Measurements from ENCODE around the gene MAP2K4.
"Not testable (repeated sequence)": the region's sequence is repeated elsewhere in the genome, so short reads cannot be mapped to it uniquely, and the experiment has no call there.

The MAP2K4 gene

DNA sequence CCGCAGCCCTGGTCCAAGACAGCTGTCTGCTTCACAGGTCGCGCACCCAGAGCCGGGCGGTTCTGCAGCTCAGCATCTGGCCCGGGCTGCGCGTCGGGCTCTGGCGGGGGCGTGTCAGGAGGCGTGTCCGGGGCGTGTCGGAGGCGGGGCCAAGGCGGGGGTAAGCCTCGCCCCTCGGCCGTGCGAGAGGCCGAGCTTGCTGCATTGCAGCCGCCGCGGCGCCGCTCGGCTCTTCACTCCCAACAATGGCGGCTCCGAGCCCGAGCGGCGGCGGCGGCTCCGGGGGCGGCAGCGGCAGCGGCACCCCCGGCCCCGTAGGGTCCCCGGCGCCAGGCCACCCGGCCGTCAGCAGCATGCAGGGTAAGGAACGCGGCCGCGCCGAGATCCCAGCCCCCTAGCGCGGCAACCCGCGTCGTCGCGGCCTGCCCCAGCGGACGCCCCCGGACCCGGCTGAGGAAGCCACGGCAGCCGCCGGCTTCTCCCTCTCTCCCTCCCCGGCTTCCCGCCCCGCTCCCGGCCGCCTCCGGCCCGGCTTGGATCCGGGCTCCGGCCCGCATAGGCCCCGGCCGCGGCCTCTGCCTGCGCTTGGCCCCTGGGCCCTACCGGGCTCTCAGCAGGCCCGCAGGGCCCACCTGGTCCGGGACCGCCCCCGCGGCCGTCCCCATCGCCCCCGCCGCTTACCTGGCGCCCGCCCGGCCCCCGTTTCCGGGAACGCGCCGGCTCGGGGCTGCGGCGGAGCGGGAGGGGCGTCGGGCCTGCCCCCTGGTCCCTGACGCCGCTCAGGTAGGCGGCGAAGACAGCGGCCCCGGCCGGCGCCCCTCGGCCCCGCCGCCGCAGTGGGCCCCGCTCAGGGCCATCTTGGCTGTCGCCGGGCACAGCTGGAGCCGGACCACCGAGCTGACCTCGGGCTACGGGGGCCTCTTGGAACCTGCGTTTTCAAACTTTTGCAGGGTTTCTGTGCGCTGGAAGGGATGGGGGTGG lies at the start of gene MAP2K4:
TSS of gene MAP2K4 (plus strand) at position 236 of the 981 bp plus-strand sequence. CDS start at position 246, 10 bp downstream.
- peak; percentile 99 for DNase-seq (ENCODE audit: low spot score)

DNA sequence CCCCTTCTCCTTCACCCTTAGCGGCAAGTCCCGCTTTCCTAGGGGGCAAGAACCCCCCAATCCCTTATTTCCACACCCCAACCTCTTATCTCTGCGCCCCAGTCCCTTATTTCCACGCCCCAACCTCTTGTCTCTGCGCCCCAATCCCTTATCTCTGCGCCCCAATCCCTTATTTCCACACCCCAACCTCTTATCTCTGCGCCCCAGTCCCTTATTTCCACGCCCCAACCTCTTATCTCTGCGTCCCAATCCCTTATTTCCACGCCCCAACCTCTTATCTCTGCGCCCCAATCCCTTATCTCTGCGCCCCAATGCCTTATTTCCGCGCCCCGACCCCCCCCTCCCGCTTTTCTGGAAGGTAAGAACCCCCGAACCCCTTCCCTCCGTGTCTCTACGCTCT lies 47.9 kb upstream of the MAP2K4 start:
- DNase-seq (ENCODE audit: low spot score), result not testable (repeated sequence)

DNA sequence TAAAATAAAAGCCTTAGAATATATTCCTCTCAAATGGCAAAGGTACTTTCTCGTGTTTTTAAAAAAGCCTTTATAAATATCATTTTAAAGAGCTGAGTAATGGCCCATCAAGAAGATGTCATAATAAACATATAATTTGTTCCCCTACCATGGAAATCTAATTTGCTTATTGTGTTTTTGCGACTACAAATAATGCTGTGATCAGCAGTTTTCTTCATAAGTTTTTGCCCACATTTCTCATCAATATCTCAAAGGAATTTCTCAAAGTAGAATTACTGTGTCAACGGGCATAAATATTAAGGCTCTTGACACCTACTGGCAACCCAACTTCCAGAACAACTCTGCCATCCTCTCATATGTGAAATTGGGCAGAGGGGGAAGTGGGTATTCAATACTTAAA lies 40.9 kb upstream of the MAP2K4 start:
- no peak for DNase-seq (ENCODE audit: low spot score)

DNA sequence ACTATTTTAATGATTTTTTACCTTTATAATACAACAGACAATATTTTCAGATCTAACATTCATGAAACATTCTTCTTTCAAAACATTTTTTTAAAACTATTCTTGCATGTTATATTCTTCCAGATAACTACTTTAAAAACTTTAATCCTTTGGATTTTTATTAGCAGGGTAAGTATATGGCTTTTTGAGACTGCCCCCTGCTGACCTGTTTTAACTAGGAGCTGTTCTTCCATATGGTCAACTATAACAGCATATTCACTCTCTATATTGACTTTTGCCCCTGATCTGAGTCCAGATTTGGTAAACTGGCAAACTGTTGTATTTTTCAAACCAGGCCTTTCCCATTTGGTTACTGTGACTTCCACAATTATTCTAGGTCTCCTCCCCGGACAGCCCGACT lies 39.9 kb upstream of the MAP2K4 start:
- DNase-seq (ENCODE audit: low spot score), result no peak

DNA sequence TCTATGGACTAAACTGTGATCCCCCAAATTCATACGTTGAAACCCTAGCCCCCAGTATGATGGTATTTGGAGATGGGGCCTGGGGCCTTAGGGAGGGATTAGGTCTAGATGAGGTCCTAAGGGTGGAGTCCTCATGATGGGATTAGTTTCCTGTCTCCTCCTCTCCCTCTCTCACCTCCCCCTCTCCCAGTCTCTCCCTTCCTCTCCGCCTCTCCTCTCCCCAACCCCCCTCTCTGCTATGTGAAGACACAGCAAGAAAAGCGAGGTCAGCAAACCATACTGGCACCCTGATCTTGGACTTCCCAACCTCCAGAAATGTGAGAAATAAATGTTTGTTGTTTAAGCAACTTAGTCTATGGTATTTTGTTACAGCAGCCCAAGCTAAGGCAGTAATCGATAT lies 38.8 kb upstream of the MAP2K4 start:
- no peak for DNase-seq (ENCODE audit: low spot score)

DNA sequence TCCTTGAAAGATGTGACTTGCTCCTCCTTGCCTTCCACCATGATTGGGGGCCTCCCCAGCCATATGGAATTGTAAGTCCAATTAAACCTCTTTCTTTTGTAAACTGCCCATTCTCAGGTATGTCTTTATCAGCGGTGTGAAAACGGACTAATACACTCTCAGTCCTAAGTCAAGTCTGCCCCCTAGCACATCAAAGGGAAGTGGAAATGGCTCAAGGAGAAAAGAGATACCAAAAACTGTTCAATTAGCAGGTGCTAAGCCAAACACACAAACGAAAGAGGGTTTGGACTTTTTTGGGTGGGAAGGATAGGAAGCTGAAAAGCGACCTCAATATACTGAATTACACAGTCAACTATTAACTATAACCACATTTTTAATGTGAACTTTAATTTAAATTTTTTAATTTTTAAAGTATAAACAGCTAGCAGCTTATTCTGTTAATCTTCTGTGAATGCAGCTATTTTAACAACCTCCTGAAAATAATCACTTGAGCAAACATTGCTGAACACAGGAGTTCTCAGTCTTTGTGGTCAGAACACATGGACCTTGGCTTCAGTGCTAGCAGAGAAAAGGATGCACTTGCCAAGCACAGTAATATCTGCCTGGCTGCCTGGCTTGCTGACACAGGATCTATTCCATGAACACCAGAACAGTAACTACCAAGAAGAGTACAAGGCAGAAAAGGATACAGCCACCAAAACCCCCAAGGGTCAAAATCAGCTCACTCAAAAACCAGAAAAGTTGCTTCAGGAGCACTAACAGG lies 34.3 kb upstream of the MAP2K4 start:
- DNase-seq (ENCODE audit: low spot score), result peak; percentile 33

DNA sequence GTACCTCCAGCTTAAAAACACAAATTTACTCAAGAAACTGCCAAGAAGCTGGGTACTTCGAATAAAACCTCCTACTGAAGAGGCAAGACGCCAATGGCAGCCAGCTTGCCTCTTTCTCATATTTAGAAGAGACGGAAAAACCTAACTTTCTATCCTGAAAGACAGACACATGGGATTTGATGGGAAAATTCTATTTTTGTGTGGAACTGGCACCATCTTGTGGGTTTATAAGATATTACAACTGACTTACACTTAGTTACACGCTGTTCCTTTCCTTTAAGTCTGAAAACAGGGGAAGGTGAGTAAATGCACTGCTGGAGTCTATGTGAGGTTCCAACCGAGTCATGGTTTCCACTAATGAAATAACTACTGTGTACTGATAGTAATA lies 33.7 kb upstream of the MAP2K4 start:
- peak; percentile 62 for DNase-seq (ENCODE audit: low spot score)

DNA sequence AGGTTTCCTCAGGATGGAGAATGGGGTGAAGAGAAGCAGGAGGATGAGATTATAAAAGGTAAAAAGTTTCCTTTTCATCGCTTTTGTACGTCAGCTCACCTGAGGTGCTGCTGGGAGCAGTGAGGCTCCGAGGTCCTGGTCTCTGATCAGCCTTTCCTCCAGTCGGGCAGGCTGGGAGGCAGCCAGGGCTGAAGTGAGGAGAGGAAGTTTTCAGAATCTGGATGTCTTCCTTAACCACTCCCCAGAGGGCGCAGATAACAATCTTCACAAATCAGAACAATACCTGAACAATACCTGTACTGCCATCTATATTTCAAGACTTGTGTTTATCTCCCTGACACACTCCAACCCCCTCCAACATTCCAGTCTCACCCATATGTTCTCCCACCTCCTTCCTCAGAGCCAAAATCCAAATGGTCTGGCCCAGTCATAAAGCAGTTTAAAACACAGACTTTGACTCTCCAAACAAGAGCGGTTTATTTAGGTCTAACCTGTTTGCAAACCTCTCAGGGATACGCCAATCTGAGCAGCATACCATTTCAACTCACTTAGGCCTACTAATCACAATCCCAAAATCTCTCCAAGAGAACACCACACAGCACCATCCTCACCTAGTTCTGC lies 30.2 kb upstream of the MAP2K4 start:
- no peak for DNase-seq (ENCODE audit: low spot score)

DNA sequence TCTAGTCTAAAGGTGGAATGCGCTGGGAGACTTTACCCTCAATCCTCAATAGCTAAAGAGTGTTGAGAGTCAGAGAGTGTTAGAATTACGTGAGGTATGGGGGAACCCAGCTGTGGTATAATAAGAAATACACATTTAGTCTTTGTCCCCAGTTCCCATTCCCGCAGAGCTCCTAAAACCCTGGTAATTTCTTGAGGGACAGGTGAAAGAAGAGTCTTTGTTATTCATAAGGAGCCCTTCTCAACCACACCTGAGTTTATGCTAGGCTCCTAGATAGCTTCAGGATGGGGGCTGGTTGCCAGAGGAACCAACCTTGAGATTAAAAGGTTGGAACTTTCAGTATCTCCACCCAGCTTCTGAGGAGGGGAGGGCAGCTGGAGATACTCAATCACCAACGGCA lies 29.2 kb upstream of the MAP2K4 start:
- DNase-seq (ENCODE audit: low spot score), result no peak

DNA sequence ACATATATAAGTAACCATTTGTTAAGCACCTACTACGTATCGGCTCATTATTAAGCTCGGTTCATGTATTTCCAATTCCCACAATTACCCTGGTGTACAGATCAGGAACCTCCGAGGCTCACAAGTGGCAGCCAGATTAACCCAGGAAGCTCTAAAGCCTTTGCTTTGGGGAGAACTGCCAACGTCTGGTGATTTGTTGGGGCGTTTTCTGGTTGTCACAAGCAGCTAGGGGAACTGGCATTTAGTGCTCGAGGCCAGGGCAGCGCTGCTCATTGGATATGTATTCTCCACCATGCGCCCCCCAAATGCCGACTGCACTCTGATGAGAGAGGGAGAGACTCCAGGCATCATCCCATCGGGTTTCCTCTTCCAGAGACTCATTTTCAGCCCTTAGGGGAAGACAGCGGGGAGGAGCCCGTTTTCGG lies 23.9 kb upstream of the MAP2K4 start:
- DNase-seq (ENCODE audit: low spot score), result no peak

DNA sequence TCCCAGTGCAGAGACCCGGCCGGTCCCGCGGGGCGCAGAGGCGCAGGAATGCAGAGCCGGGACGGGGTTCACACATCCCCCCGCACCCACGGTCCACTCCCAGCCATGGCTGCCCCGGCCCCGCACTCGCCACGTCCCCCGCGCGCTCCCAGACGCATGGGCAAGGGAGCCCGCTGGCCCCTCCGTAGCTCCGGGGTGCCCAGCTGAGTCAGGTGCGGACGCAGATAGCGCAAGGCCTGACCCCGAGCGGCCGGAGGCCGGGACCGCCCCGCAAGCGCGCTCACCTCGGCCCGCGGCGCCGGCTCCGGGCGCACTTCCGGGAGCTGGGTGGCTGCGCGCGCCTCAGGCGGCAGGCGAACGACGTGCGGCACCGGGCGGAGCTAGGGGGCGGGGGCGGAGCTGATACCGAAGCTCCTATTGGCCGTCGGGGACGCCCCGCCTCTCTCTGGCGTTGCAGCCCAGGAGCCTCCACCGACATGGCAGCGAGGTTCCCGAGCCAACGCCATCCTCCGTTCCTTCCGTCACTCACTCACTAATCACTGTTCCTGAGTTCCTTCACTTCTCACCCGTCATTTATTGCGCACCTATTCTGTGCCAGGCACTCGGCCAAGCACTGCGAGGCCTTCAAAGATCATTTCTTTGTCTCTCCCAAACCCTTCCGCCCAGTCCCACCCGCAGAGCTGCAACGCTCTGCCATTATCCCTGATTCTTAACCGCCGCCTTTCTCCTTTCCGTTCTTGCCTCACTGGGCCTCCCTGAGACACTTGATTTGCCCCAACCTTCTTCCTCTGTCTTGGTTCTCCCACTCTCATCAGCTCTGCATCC lies 23.3 kb upstream of the MAP2K4 start, which contains the start of gene ZNF18:
TSS of gene ZNF18 (minus strand) at position 329 of the 825 bp plus-strand sequence. CDS start 4,646 bp downstream, outside the sequence.
- DNase-seq (ENCODE audit: low spot score), result peak; percentile 100

DNA sequence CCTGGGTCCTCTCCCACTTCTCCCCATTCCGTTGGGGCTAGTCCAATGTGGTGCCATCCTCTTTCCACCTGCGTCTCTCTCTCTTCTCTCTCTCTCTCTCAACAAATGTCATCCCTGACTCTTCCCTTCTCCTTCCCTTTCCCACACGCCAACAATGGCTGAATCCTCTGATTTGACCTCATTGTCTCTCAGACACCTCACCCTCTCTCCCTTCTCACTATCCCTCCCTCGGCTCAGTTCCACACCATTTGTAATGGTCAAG lies 22.8 kb upstream of the MAP2K4 start:
- no peak for DNase-seq (ENCODE audit: low spot score)

DNA sequence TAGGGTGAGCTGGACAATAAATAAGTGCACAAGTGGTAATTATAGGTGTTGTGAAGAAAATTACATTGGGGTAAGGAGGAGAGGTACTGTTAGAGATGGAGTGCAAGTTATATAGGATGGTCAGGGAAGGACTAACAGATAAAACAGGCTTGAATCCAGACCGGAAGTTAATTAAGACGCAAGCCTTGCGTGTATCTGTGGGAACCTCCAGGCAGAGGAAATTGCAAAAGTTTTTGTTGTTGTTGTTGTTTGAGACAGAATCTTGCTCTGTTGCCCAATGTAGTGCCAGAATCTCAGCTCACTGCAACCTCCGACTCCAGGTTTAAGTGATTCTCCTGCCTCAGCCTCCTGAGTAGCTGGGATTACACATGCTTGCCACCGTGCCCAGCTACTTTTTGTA lies 21.0 kb upstream of the MAP2K4 start:
- no peak for DNase-seq (ENCODE audit: low spot score)

DNA sequence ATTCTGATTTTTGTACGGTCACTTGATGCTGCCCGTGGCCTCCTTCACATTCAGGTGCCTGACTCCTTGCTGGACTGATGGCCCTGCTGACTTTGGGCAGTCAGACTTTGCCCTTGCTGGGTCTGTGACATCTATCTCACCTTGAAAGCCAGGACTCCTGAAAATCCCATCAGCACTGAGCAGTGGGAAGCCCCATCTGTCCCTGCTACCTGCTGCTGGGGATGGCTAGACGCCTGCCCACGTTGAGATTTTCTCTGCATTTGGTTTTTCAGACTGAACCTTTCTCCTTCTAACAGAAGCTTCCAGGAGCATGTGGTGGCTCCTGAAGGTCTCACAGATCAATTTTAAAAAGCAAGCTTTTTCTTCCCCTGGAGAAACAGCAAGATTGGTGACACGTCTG lies 13.2 kb upstream of the MAP2K4 start:
- no peak for DNase-seq (ENCODE audit: low spot score)

DNA sequence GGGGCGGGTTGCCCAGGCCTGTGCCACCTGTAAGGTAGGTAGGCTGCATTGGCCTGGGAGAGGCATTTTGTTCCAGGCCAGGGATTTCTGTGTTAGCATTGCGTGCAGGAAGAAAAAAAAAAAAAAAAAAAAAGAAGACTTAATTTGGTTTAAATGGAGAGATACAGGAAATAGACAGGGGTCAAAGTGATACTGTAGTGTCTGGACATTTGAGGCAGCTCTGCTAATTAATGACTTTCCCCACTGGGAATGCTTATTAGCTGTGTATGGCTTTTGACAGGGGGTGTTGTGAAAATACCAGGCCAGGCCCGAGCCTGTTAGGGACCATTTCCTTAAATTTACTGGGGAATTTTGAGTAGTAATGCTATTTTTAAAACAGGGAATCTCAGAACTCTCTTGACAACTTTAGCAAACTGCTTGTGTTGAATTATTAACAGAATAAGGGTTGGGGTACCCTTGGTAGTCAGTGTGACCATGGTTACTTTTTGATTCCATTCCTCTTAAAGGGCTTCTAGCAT lies 1.0 kb downstream of the MAP2K4 start:
- DNase-seq (ENCODE audit: low spot score), result peak; percentile 10

DNA sequence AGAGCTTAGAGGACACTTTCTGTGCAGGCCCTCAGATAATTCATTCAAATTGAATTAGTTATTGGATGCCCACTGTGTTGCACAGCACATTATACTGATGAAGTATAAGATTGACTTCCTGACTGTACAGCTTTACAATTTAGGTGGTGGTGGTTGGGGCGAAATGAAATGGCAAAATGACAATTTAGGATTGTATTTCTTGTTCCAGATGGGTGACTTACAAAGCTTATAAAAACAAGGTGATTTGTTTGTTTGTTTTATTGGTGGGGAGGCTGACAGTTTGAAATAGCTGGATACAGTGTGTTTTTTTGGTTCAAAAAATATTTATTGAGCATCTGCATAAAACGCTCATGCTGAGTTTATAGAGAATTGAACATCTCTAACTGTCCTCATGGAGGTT lies 1.6 kb downstream of the MAP2K4 start:
- no peak for DNase-seq (ENCODE audit: low spot score)

DNA sequence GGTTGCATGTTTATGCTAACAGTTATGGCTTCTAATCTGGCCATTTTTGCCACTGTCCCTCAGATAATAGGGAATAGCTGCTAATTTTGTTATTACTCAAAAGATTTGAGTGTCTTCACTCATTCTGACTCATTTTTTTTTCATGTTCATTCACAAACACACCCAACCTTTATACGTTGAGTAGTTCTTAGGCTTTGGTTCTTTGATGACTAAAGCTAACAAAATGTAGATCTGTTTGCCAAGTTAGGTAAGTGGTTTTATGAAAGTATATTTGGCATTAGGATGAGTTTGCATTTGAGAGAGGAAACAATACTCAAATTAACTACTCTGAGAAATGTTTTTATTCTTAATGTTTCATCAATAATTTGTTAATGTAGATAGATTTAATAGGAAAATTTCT lies 3.6 kb downstream of the MAP2K4 start:
- DNase-seq (ENCODE audit: low spot score), result peak; percentile 14

DNA sequence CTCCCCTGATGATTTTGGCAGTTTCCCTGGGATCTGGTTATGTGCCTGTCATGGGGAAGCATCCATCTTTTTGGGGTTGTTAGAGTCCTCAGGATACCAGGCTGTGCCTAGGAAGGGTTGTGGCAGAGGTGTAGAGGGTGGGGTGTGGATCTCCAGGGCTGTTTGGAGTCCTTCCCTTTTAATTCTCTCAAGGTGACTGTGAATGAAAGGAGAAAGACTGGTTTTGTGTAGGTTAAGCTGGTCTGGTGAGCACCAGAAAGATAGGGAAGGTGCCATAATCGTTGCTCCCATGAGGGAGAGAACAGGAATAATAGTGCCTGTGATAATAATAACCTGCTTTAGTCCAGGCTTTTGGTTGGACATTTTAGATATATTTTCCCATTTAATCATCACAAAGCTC lies 7.0 kb downstream of the MAP2K4 start:
- DNase-seq (ENCODE audit: low spot score), result no peak

DNA sequence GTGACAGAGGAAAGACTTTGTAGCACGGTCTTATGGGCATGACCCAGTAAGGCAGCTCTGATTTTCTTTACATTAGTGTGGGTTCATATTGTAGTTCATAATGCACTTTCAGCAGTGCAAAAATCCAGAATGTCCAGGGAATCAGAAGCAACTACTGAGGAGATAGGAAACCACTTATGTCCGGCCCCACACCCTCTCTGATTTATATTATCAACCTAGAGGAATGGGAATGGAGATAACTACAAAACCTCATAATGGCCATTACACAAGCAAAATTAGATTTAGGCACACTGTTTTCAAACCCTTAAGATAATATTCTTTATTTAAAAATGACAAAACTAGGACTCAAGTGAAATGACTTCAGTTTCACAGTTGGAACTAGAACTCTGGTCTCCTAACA lies 7.9 kb downstream of the MAP2K4 start:
- no peak for DNase-seq (ENCODE audit: low spot score)

DNA sequence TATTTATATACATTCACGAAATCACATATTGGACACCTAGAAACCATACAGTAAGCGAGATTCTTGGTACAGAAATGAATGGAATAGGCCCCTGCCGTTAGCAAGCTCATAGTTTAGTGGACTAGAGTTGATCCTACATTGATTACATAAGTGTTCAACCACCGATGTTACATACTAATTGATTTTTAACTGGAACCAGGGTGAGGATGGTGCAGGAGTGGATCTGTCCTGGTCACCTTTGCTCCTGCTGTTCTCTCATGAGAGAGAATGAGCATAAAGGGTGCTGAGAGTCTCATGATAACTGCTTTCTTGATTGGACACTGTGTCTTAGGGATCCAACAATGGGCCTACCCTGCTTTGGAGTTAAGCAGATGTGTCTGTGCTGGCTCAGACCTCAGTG lies 13.9 kb downstream of the MAP2K4 start:
- DNase-seq (ENCODE audit: low spot score), result no peak

DNA sequence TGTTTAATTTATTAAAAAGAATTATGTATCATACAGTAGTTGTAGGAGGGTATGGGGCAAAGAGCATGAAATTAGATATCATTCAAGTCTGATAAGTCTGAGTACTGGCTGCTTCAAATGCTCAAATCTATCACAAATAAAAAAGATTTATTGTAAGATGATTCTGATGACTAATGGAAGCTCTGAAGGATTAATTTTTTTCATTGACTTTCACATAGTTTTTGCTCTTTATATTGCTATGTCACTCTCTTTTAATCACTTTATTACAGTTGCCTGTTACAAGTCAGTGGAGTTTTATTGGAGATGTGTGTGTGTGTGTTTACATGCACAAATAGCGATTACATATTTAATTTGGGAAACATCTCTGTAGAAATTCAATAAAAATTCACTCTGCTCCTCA lies 15.0 kb downstream of the MAP2K4 start:
- no peak for DNase-seq (ENCODE audit: low spot score)

DNA sequence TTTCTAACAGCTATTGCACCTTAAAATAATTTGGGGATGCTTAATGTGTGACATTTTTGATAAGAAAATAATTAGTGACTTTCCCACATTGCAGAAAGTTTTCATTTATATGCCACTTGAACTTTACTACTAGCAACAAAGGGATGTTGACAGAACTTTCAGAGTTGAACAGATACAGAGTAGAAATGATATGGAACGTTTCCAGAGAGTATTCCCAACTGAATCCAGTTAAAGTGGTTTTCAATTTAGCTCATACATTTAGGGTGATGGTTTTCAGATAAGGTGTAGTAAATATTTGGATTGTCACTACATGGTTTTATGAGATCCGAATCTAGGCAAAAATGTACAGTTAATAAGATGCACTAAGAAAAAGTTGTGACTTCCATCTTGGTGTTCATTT lies 17.3 kb downstream of the MAP2K4 start:
- no peak for DNase-seq (ENCODE audit: low spot score)
